IMR-90 (cell line): Measurements from ENCODE around the gene CCDC102B. TPM values are rescaled to one million over a fixed set of nuclear protein-coding genes. Genes with fewer than 3 reads are reported as not detected.

Experiments used
- ATAC-seq: fragments of 200-7000 bp; cut with Tn5 transposase; 2 replicates; pipeline ENCODE4 v1.9.1; 2020; ENCODE audit warnings: low read depth, mild to moderate bottlenecking, moderate library complexity
- BruUV-seq: library from RNA; stranded (reverse); fragments of 400-500 nt; replicated peaks from 2 replicates; lab custom pipeline; 2021; lab: Mats Ljungman, UMichigan
- CTCF ChIA-PET: fragments of 300-600 bp; formaldehyde crosslinking; extraction: SDS; loops from one replicate; lab custom pipeline; 2021; ENCODE audit warnings: antibody characterized with exemption; lab: Yijun Ruan, JAX
- POLR2A ChIA-PET: fragments of 300-600 bp; sonication (Branson Sonifier 250); formaldehyde crosslinking; loops from one replicate; lab custom pipeline; 2022; ENCODE audit warnings: antibody characterized with exemption; ENCODE audit not compliant: unreplicated experiment; lab: Charles Lee
- DNase-seq: peaks from one replicate; pipeline ENCODE4 v3.0.0; 2013
- H2AFZ ChIP-seq: replicated peaks from 2 replicates; pipeline ENCODE3; 2013; ENCODE audit warnings: low read length, mild to moderate bottlenecking; ENCODE audit not compliant: poor library complexity
- H2AK5ac ChIP-seq: 2 replicates; pipeline ENCODE4 v1.6.1; 2013; ENCODE audit warnings: low read depth, low read length, inconsistent platforms
- H2AK9ac ChIP-seq: replicated peaks from 2 replicates; pipeline ENCODE3; 2013; ENCODE audit warnings: mild to moderate bottlenecking, low read depth, low read length, moderate library complexity; ENCODE audit not compliant: poor library complexity
- H2BK120ac ChIP-seq: 2 replicates; pipeline ENCODE4 v1.6.1; 2013; ENCODE audit warnings: low read depth, low read length, inconsistent platforms
- H2BK15ac ChIP-seq: 3 replicates; pipeline ENCODE4 v1.6.1; 2013; ENCODE audit warnings: low read depth, low read length, inconsistent platforms
- H2BK20ac ChIP-seq: 2 replicates; pipeline ENCODE4 v1.6.1; 2013; ENCODE audit warnings: low read depth, mild to moderate bottlenecking, inconsistent platforms, low read length, moderate library complexity
- H2BK5ac ChIP-seq: 2 replicates; pipeline ENCODE4 v1.6.1; 2013; ENCODE audit warnings: mild to moderate bottlenecking, low read depth, low read length, inconsistent platforms; ENCODE audit not compliant: poor library complexity, severe bottlenecking
- H3K14ac ChIP-seq: replicated peaks from 2 replicates; pipeline ENCODE4 v1.6.1; 2013; ENCODE audit warnings: low read depth, low read length, inconsistent platforms
- H3K18ac ChIP-seq: 2 replicates; pipeline ENCODE4 v1.6.1; 2013; ENCODE audit warnings: low read depth, low read length, control low read depth
- H3K23ac ChIP-seq: 2 replicates; pipeline ENCODE4 v1.6.1; 2013; ENCODE audit warnings: low read depth, low read length, inconsistent platforms
- H3K27ac ChIP-seq: 2 replicates; pipeline ENCODE4 v1.5.1; 2013; ENCODE audit warnings: mild to moderate bottlenecking, control low read depth, low read length; ENCODE audit not compliant: insufficient read depth
- H3K27me3 ChIP-seq: 2 replicates; pipeline ENCODE4 v1.6.1; 2013; ENCODE audit warnings: low read length; ENCODE audit not compliant: control insufficient read depth, insufficient read depth
- H3K36me3 ChIP-seq: 2 replicates; pipeline ENCODE4 v1.6.1; 2013; ENCODE audit warnings: low read length, mixed read lengths; ENCODE audit not compliant: control insufficient read depth, insufficient read depth
- H3K4ac ChIP-seq: 2 replicates; pipeline ENCODE4 v1.6.1; 2013; ENCODE audit warnings: low read depth, low read length, inconsistent platforms
- H3K4me1 ChIP-seq: 2 replicates; pipeline ENCODE4 v1.6.1; 2013; ENCODE audit warnings: low read length, mixed read lengths; ENCODE audit not compliant: control insufficient read depth, insufficient read depth
- H3K4me2 ChIP-seq: 2 replicates; pipeline ENCODE4 v1.6.1; 2013; ENCODE audit warnings: low read depth, mild to moderate bottlenecking, control low read depth, low read length, moderate library complexity
- H3K4me3 ChIP-seq: 2 replicates; pipeline ENCODE4 v1.5.1; 2013; ENCODE audit warnings: low read depth, mild to moderate bottlenecking, control low read depth, low read length, moderate library complexity; ENCODE audit not compliant: insufficient read depth
- H3K56ac ChIP-seq: 2 replicates; pipeline ENCODE4 v1.6.1; 2013; ENCODE audit warnings: low read length, inconsistent platforms; ENCODE audit not compliant: insufficient read depth; ENCODE audit errors: extremely low read depth
- H3K79me1 ChIP-seq, 2 experiments: 2 replicates each; pipeline ENCODE4 v1.6.1; 2013; ENCODE audit warnings: low read length in 2 of 2, inconsistent platforms in 1 of 2, low read depth in 1 of 2
- H3K9ac ChIP-seq: 2 replicates; pipeline ENCODE4 v1.6.1; 2013; ENCODE audit warnings: low read depth, low read length, control low read depth
- H3K9me1 ChIP-seq: 2 replicates; pipeline ENCODE4 v1.6.1; 2013; ENCODE audit warnings: low read length, inconsistent platforms; ENCODE audit not compliant: insufficient read depth
- H3K9me3 ChIP-seq: 2 replicates; pipeline ENCODE4 v1.6.1; 2013; ENCODE audit warnings: low read length; ENCODE audit not compliant: control insufficient read depth, insufficient read depth
- H4K20me1 ChIP-seq: 2 replicates; pipeline ENCODE4 v1.6.1; 2013; ENCODE audit warnings: low read length, inconsistent platforms; ENCODE audit not compliant: insufficient read depth
- H4K5ac ChIP-seq: 2 replicates; pipeline ENCODE4 v1.6.1; 2013; ENCODE audit warnings: mild to moderate bottlenecking, low read depth, low read length, control low read depth
- H4K8ac ChIP-seq, 2 experiments: 2 replicates each; pipeline ENCODE4 v1.6.1; 2013; ENCODE audit warnings: low read depth in 2 of 2, low read length in 2 of 2, control low read depth in 1 of 2, inconsistent platforms in 1 of 2
- H4K91ac ChIP-seq: 2 replicates; pipeline ENCODE4 v1.6.1; 2013; ENCODE audit warnings: low read depth, low read length, inconsistent platforms; ENCODE audit not compliant: insufficient read depth
- CEBPB ChIP-seq: IDR thresholded peaks from 2 replicates; pipeline ENCODE4 v1.6.1; 2012; ENCODE audit warnings: low read depth, low read length, improper control_type of control experiment
- ELK1 ChIP-seq: fragments of 150-350 bp; IDR thresholded peaks from 2 replicates; pipeline ENCODE4 v1.6.1; 2016; ENCODE audit warnings: low read depth, mild to moderate bottlenecking, low read length, moderate library complexity, borderline replicate concordance
- MAFK ChIP-seq: IDR thresholded peaks from 2 replicates; pipeline ENCODE4 v1.6.1; 2012; ENCODE audit warnings: low read depth, low read length, improper control_type of control experiment
- MAZ ChIP-seq: IDR thresholded peaks from 2 replicates; pipeline ENCODE4 v1.6.1; 2012; ENCODE audit warnings: low read depth, mild to moderate bottlenecking, low read length, improper control_type of control experiment, moderate library complexity, borderline replicate concordance
- NFE2L2 ChIP-seq: fragments of 150-350 bp; IDR thresholded peaks from 2 replicates; pipeline ENCODE4 v1.6.1; 2016; ENCODE audit warnings: low read depth, mild to moderate bottlenecking, low read length
- POLR2A ChIP-seq: IDR thresholded peaks from 2 replicates; pipeline ENCODE4 v1.6.1; 2012; ENCODE audit warnings: mild to moderate bottlenecking, low read depth, low read length
- RFX5 ChIP-seq: IDR thresholded peaks from 2 replicates; pipeline ENCODE4 v1.8.0; 2012; ENCODE audit warnings: low read depth, mild to moderate bottlenecking, low read length, moderate library complexity
- USF2 ChIP-seq: fragments of 150-350 bp; IDR thresholded peaks from 2 replicates; pipeline ENCODE4 v1.6.1; 2017; ENCODE audit warnings: mild to moderate bottlenecking, antibody characterized with exemption, low read length, low read depth
- WGBS, 2 experiments: methylation state at CpG; one replicate each; pipeline versions ENCODE4 v1.1.5 to v1.1.7; 2013; ENCODE audit warnings: missing lambda C conversion rate in 2 of 2; ENCODE audit not compliant: insufficient read length in 1 of 2; ENCODE audit errors: extremely low coverage in 2 of 2; 5-methylcytosine and 5-hydroxymethylcytosine counted together
- dilution Hi-C: fragments of 300-500 bp; cut with HindIII; formaldehyde crosslinking; loops from one replicate; pipeline ENCODE4 v1.14.3; 2018; ENCODE audit warnings: low sequenced_read_pairs; ENCODE audit not compliant: unreplicated experiment
- in situ Hi-C: fragments of 300-500 bp; cut with MboI; formaldehyde crosslinking; loops from 3 replicates; pipeline ENCODE4 v1.14.3; 2019; ENCODE audit warnings: low sequenced_read_pairs, inconsistent platforms, mixed read lengths
- intact Hi-C: fragments of 100-400 bp; cut with micrococcal nuclease; formaldehyde crosslinking; loops from 2 replicates; pipeline ENCODE4 v1.10.0; 2022
- polyA plus RNA-seq, 3 experiments: library from polyadenylated mRNA; depleted of rRNA; stranded (reverse); fragments of >200 nt; gene quantifications; 2 replicates each; pipeline ENCODE4 v1.2.3, GENCODE V29; 2012; ENCODE audit warnings: low replicate concordance in 1 of 3
- total RNA-seq: library from RNA; depleted of rRNA; stranded (reverse); fragments of >200 nt; gene quantifications from 2 replicates; pipeline ENCODE4 v1.2.3, GENCODE V29; 2012

The CCDC102B gene
- total and polyA plus RNA-seq, 2 of the 4 experiments (the other 2 are of a cell fraction), result 0.54 to 1.4 TPM

- DNase-seq (no peak), ATAC-seq (no peak)
- TF ChIP-seq RFX5 (no peak), USF2 (no peak), MAZ (no peak), MAFK (no peak), NFE2L2 (no peak), ELK1 (no peak), POLR2A (no peak), CEBPB (no peak)
- ChIA-PET CTCF (interaction anchor here (1.0 kb wide), 1 partner anchor 189 kb away, joined by 5 read pairs; no protein-coding TSS in a partner anchor), POLR2A (no interaction called here)
- no peak overlapping the region for H3K56ac ChIP-seq
- H3K4ac ChIP-seq, result no peak overlapping the region
- no peak overlapping the region for H4K5ac ChIP-seq
- H3K4me1 ChIP-seq, result no peaks in the 10 kb centered on the region
- H3K4me2 ChIP-seq, result no peak overlapping the region
- no peak overlapping the region for H2AK5ac ChIP-seq
- no peak overlapping the region for H2BK120ac ChIP-seq
- no peak overlapping the region for H2BK20ac ChIP-seq
- H3K23ac ChIP-seq, result no peak overlapping the region
- H3K9me3 ChIP-seq, result no peaks in the 10 kb centered on the region
- H4K20me1 ChIP-seq, result no peaks in the 10 kb centered on the region
- no peaks in the 10 kb centered on the region for H3K9me1 ChIP-seq
- no peak overlapping the region for H2BK15ac ChIP-seq
- H3K36me3 ChIP-seq, result no peaks in the 10 kb centered on the region
- H2AFZ ChIP-seq, result no peak overlapping the region
- BruUV-seq, result no TSS peak
- H4K91ac ChIP-seq, result no peak overlapping the region
- dilution Hi-C loops, result no loop called here
- no peaks in the 10 kb centered on the region for H3K79me1 ChIP-seq
- H3K9ac ChIP-seq, result no peak overlapping the region
- no peaks in the 10 kb centered on the region for H3K27me3 ChIP-seq
- no peak overlapping the region for H4K8ac ChIP-seq
- intact Hi-C loops, result no loop called here
- no peak overlapping the region for H3K14ac ChIP-seq
- H3K27ac ChIP-seq, result no peak overlapping the region
- no peak overlapping the region for H2BK5ac ChIP-seq
- H2AK9ac ChIP-seq, result no peak overlapping the region
- no peak overlapping the region for H3K4me3 ChIP-seq
- WGBS, 2 experiments, result no CpG with 5 or more reads among the region's 1 CpG
- H3K18ac ChIP-seq, result no peak overlapping the region
- in situ Hi-C loops, result no loop called here
Observed at GRCh38 chr18:68893354-68893753, 95.5 kb downstream of the CCDC102B start.
